GF-D8 (cell line): Measurements from ENCODE around the gene CNST.
"Not testable (repeated sequence)": the region's sequence is repeated elsewhere in the genome, so short reads cannot be mapped to it uniquely, and the experiment has no call there.

Experiments
- DNase-seq: peaks from one replicate; lab custom pipeline; 2025; lab: John Stamatoyannopoulos, UW

Gene CNST

GRCh38 chr1:246583056-246583440 lies 16.8 kb downstream of the CNST start:
- DNase-seq: no peak

- DNase-seq: peak; percentile 11
These were observed 17.4 kb downstream of the CNST start for GRCh38 chr1:246583448-246584185.

- DNase-seq: no peak
These were observed 20.8 kb downstream of the CNST start for GRCh38 chr1:246587032-246587431.

GRCh38 chr1:246587606-246588005 lies 21.4 kb downstream of the CNST start:
- DNase-seq: no peak

GRCh38 chr1:246588159-246588721 lies 22.0 kb downstream of the CNST start:
- no peak for DNase-seq

- DNase-seq: not testable (repeated sequence)
These were observed 23.7 kb downstream of the CNST start for GRCh38 chr1:246589919-246590318.

- DNase-seq: no peak
These were observed 24.8 kb downstream of the CNST start for GRCh38 chr1:246591047-246591446.

GRCh38 chr1:246591504-246591903 lies 25.2 kb downstream of the CNST start:
- no peak for DNase-seq

- DNase-seq: no peak
These were observed 25.7 kb downstream of the CNST start for GRCh38 chr1:246591958-246592357.

- DNase-seq: no peak
These were observed 26.4 kb downstream of the CNST start for GRCh38 chr1:246592695-246593094.

GRCh38 chr1:246595146-246595545 lies 28.9 kb downstream of the CNST start:
- no peak for DNase-seq

- no peak for DNase-seq
These were observed 31.1 kb downstream of the CNST start for GRCh38 chr1:246597340-246597739.

- DNase-seq: no peak
These were observed 31.7 kb downstream of the CNST start for GRCh38 chr1:246597971-246598370.

GRCh38 chr1:246599315-246599714 lies 33.1 kb downstream of the CNST start:
- DNase-seq: no peak

- no peak for DNase-seq
These were observed 34.3 kb downstream of the CNST start for GRCh38 chr1:246600579-246600978.

GRCh38 chr1:246602194-246602593 lies 35.9 kb downstream of the CNST start:
- no peak for DNase-seq

- DNase-seq: not testable (repeated sequence)
These were observed 39.0 kb downstream of the CNST start for GRCh38 chr1:246605231-246605630.

GRCh38 chr1:246607462-246607861 lies 41.2 kb downstream of the CNST start:
- no peak for DNase-seq

- DNase-seq: peak; percentile 92
These were observed 42.5 kb downstream of the CNST start for GRCh38 chr1:246608616-246609376.

GRCh38 chr1:246609632-246610031 lies 43.4 kb downstream of the CNST start:
- DNase-seq: no peak

GRCh38 chr1:246613096-246613758 lies 47.0 kb downstream of the CNST start:
- DNase-seq: no peak

GRCh38 chr1:246617156-246617555 lies 50.9 kb downstream of the CNST start:
- DNase-seq: no peak

- no peak for DNase-seq
These were observed 51.5 kb downstream of the CNST start for GRCh38 chr1:246617768-246618167.
